Tibial nerve (tissue), 4 donors: Measurements from ENCODE around the gene CNR2. TPM values are rescaled to one million over a fixed set of nuclear protein-coding genes. Genes with fewer than 3 reads are reported as not detected.
"Not testable (repeated sequence)": the region's sequence is repeated elsewhere in the genome, so short reads cannot be mapped to it uniquely, and the experiment has no call there.

ENCODE experiments used
- DNase-seq, 2 donors: peaks; one replicate each; pipeline ENCODE4 v3.0.0-alpha.2; 2019; ENCODE audit warnings: low spot score in 2 of 2
- H3K27ac ChIP-seq, 4 donors: fragments of 200-600 bp; sonication (generic) in 3 of 4; one replicate each; pipeline ENCODE4 v1.5.1; 2017 to 2019; ENCODE audit warnings: mild to moderate bottlenecking in 1 of 4
- H3K27me3 ChIP-seq, 2 donors: fragments of 200-600 bp; sonication (generic) in 1 of 2; one replicate each; pipeline versions ENCODE4 v1.5.1 to v1.6.0; 2017 to 2019
- H3K36me3 ChIP-seq, 3 donors: fragments of 200-600 bp; sonication (generic); one replicate each; pipeline ENCODE4 v1.5.1; 2018 to 2019
- H3K4me1 ChIP-seq, 4 donors: fragments of 200-600 bp; sonication (generic) in 3 of 4; one replicate each; pipeline ENCODE4 v1.5.1; 2017 to 2019
- H3K4me3 ChIP-seq, 4 donors: fragments of 200-600 bp; sonication (generic) in 3 of 4; one replicate each; pipeline ENCODE4 v1.5.1; 2017 to 2019; ENCODE audit warnings: mild to moderate bottlenecking in 1 of 4, moderate library complexity in 1 of 4
- H3K9me3 ChIP-seq, 4 donors: fragments of 200-600 bp; sonication (generic) in 3 of 4; one replicate each; pipeline ENCODE4 v1.5.1; 2017 to 2019
- EP300 ChIP-seq, 2 donors: sonication (generic); formaldehyde crosslinking; IDR thresholded peaks; one replicate each; pipeline ENCODE4 v1.6.1; 2017; ENCODE audit warnings: antibody characterized with exemption in 2 of 2, mild to moderate bottlenecking in 1 of 2
- POLR2A ChIP-seq, 2 donors: fragments of 450-650 bp; IDR thresholded peaks; one replicate each; pipeline ENCODE4 v1.6.1; 2017; ENCODE audit warnings: antibody characterized with exemption in 2 of 2, mild to moderate bottlenecking in 2 of 2, moderate library complexity in 2 of 2
- WGBS, 2 donors: methylation state at CpG; one replicate each; pipeline ENCODE4 v1.1.5; 2018; 5-methylcytosine and 5-hydroxymethylcytosine counted together
- total RNA-seq, 4 donors: library from RNA; depleted of rRNA; stranded (reverse); fragments of >200 nt; gene quantifications; one replicate each; pipeline ENCODE4 v1.1.0, GENCODE V29; 2016
- TF ChIP-seq, protein P1 (sequence below), 5 experiments: fragments of 200-600 bp in 3 of 5; fragments of 450-650 bp in 2 of 5; sonication (generic) in 3 of 5; IDR thresholded peaks; one replicate each; pipeline ENCODE4 v1.5.1; 2016 to 2019; ENCODE audit warnings: antibody characterized with exemption in 5 of 5, mild to moderate bottlenecking in 3 of 5, moderate library complexity in 2 of 5

CNR2 gene
- total RNA-seq, 4 donors from 2014 or later = not detected

GRCh38 chr1:23864801-23865542 lies 48.2 kb downstream of the CNR2 start:
- TF ChIP-seq EP300 (IDR thresholded peaks at IDR 0.05) (no peak), POLR2A (IDR thresholded peaks at IDR 0.05) (no peak)
- TF ChIP-seq, protein P1, sequence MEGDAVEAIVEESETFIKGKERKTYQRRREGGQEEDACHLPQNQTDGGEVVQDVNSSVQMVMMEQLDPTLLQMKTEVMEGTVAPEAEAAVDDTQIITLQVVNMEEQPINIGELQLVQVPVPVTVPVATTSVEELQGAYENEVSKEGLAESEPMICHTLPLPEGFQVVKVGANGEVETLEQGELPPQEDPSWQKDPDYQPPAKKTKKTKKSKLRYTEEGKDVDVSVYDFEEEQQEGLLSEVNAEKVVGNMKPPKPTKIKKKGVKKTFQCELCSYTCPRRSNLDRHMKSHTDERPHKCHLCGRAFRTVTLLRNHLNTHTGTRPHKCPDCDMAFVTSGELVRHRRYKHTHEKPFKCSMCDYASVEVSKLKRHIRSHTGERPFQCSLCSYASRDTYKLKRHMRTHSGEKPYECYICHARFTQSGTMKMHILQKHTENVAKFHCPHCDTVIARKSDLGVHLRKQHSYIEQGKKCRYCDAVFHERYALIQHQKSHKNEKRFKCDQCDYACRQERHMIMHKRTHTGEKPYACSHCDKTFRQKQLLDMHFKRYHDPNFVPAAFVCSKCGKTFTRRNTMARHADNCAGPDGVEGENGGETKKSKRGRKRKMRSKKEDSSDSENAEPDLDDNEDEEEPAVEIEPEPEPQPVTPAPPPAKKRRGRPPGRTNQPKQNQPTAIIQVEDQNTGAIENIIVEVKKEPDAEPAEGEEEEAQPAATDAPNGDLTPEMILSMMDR (IDR thresholded peaks at IDR 0.05) = no peak
- Histone ChIP-seq H3K4me3 (no peak overlapping the region), H3K4me1 (peaks cover 0 to 25% (median 9%) of the 10 kb centered on the region in 4 donors), H3K9me3 (no peaks in the 10 kb centered on the region), H3K27me3 (no peaks in the 10 kb centered on the region), H3K36me3 (peaks cover 0 to 52% (median 0%) of the 10 kb centered on the region in 3 donors), H3K27ac (no peak overlapping the region)
- DNase-seq = no peak
- WGBS, 2 donors = 92 to 97% methylated on average over 13 of the region's 13 CpGs

DNA sequence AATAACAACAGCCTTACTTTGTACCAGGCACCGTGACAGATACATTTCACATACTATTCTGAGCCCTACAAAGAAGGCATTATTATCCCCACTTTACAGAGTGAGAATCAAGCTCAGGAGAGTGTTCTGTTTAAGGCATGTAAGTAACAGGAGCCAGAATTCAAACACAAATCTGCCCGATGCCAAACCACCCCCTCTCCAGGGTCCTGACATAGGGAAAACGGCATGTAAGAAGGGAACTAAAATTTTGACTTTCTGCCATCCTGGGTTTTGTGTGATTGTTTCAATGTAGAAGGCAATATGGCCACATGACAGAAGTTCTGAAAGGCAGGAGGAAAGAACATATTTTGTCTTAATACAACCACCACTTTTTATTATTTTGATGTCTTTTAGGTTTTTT lies 50.5 kb downstream of the CNR2 start:
- Histone ChIP-seq H3K9me3 (no peaks in the 10 kb centered on the region), H3K27ac (no peak overlapping the region), H3K27me3 (no peaks in the 10 kb centered on the region), H3K36me3 (peaks cover 0 to 75% (median 0%) of the 10 kb centered on the region in 3 donors), H3K4me3 (no peak overlapping the region), H3K4me1 (peaks cover 0 to 17% (median 8%) of the 10 kb centered on the region in 4 donors)
- WGBS, 2 donors = 54 to 57% methylated on average over 3 of the region's 3 CpGs
- TF ChIP-seq, protein P1 (IDR thresholded peaks at IDR 0.05) = no peak
- TF ChIP-seq POLR2A (IDR thresholded peaks at IDR 0.05) (no peak), EP300 (IDR thresholded peaks at IDR 0.05) (no peak)
- DNase-seq = no peak

GRCh38 chr1:23854568-23854967 lies 58.6 kb downstream of the CNR2 start:
- 28 to 40% methylated on average over 2 of the region's 2 CpGs for WGBS, 2 donors

DNA sequence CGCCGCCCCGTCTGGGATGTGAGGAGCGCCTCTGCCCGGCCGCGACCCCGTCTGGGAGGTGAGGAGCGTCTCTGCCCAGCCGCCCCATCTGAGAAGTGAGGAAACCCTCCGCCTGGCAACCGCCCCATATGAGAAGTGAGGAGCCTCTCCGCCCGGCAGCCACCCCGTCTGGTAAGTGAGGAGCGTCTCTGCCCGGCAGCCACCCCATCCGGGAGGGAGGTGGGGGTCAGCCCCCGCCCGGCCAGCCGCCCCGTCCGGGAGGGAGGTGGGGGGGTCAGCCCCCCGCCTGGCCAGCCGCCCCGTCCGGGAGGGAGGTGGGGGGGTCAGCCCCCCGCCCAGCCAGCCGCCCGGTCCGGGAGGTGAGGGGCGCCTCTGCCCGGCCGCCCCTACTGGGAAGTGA lies 60.0 kb downstream of the CNR2 start:
- H3K9me3 ChIP-seq, H3K4me1 ChIP-seq, H3K27me3 ChIP-seq, DNase-seq, H3K27ac ChIP-seq, H3K4me3 ChIP-seq: not testable (repeated sequence)
- peaks cover 0 to 56% (median 9%) of the 10 kb centered on the region in 3 donors for H3K36me3 ChIP-seq
- WGBS, 2 donors = 89 to 96% methylated on average over 10 to 11 of the region's 34 CpGs

More at GRCh38 chr1:23854568-23854967, 58.6 kb downstream of the CNR2 start:
- Histone ChIP-seq H3K4me3 (no peak overlapping the region), H3K9me3 (no peaks in the 10 kb centered on the region), H3K36me3 (peaks cover 0 to 64% (median 4%) of the 10 kb centered on the region in 3 donors), H3K27me3 (no peaks in the 10 kb centered on the region), H3K27ac (no peak overlapping the region), H3K4me1 (no peaks in the 10 kb centered on the region)
- no peak for DNase-seq
- TF ChIP-seq, protein P1 (IDR thresholded peaks at IDR 0.05) = no peak
- no peak for TF ChIP-seq EP300 (IDR thresholded peaks at IDR 0.05)

DNA sequence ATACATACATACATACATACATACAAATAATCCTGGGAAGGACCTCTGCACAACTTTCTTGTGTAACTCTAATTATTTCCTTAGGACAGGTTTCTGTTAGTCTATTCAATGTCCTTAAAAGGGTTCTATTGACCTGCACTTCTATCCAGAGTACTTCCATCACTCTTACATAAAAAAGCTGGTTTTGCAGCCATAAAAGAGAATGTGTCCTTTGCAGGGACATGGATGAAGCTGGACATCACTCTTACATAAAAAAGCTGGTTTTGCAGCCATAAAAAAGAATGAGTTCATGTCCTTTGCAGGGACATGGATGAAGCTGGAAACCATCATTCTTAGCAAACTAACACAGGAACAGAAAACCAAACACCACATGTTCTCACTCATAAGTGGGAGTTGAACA lies 61.8 kb downstream of the CNR2 start:
- H3K36me3 ChIP-seq = peaks cover 0 to 56% (median 15%) of the 10 kb centered on the region in 3 donors

GRCh38 chr1:23848673-23849616 lies 64.2 kb downstream of the CNR2 start:
- DNase-seq = no peak
- TF ChIP-seq POLR2A (IDR thresholded peaks at IDR 0.05) = no peak
- no peak for TF ChIP-seq EP300 (IDR thresholded peaks at IDR 0.05)
- TF ChIP-seq, protein P1 (IDR thresholded peaks at IDR 0.05) = no peak

More for the DNA sequence above, 61.8 kb downstream of the CNR2 start:
- H3K4me3 ChIP-seq, DNase-seq, H3K4me1 ChIP-seq, H3K27me3 ChIP-seq, H3K27ac ChIP-seq, H3K9me3 ChIP-seq: not testable (repeated sequence)

DNA sequence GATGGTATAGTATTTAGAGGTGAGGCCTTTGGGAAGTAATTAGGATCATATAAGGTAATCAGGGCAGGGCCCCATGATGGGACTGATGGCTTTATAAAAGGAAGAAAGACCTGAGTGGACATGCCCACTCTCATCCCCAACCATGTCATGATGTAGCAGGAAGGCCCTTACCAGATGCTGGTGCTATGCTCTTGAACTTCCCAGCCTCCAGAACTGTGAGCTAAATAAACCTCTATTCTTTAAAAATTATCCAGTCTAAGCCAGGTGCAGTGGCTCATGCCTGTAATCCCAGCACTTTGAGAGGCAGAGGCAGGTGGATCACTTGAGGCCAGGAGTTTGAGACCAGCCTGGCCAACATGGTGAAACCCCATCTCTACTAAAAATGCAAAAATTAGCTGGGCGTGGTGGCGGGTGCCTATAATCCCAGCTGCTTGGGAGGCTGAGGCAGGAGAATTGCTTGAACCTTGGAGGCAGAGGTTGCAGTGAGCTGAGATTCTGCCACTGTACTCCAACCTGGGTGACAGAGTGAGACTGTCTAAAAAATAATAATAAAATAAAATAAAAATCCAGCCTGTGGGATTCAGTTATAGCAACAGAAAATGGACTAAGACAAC lies 65.6 kb downstream of the CNR2 start:
- H3K27ac ChIP-seq = not testable (repeated sequence)
- 98 to 100% methylated on average over 2 of the region's 2 CpGs for WGBS, 2 donors

More at GRCh38 chr1:23848673-23849616, 64.2 kb downstream of the CNR2 start:
- H3K36me3 ChIP-seq = peaks cover 0 to 62% (median 14%) of the 10 kb centered on the region in 3 donors
- H3K9me3 ChIP-seq = peaks cover 0 to 4% (median 0%) of the 10 kb centered on the region in 4 donors
- no peak overlapping the region for H3K27ac ChIP-seq
- 87 to 90% methylated on average over 12 of the region's 12 CpGs for WGBS, 2 donors
- H3K4me1 ChIP-seq = no peaks in the 10 kb centered on the region
- H3K27me3 ChIP-seq = no peaks in the 10 kb centered on the region
- H3K4me3 ChIP-seq = no peak overlapping the region

More for the DNA sequence above, 65.6 kb downstream of the CNR2 start:
- not testable (repeated sequence) for H3K9me3 ChIP-seq, DNase-seq, H3K27me3 ChIP-seq, H3K4me3 ChIP-seq, H3K4me1 ChIP-seq
- peaks cover 0 to 62% (median 14%) of the 10 kb centered on the region in 3 donors for H3K36me3 ChIP-seq
